GM19099 (cell line): ENCODE measurements around the gene ASMTL.

ENCODE experiments used
- POLR2A ChIP-seq: IDR thresholded peaks from 3 replicates; pipeline ENCODE4 v1.6.1; 2011; ENCODE audit warnings: low read depth; ENCODE audit not compliant: insufficient read length; ENCODE audit errors: extremely low read depth

The ASMTL gene

DNA sequence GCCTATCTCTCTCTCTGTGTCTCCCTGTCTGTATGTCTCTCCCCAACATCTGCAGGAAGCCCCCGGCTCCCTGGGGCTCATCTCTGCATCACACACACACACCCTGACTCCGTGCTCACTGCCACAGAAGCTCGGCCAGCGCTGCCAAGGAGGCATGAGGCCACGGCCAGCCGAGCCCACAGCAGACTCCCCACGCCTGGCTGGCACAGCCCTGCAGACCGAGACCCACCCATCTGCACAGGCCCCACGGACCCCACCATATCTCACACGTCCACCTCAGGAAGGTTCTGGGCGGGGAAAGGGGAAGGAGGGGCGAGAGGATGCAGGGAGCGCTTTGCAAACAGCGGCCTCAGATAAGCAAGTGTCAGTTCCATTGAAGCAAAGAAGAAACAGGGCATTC is 32.3 kb downstream of the ASMTL start:
- TF ChIP-seq POLR2A, result no peak

DNA sequence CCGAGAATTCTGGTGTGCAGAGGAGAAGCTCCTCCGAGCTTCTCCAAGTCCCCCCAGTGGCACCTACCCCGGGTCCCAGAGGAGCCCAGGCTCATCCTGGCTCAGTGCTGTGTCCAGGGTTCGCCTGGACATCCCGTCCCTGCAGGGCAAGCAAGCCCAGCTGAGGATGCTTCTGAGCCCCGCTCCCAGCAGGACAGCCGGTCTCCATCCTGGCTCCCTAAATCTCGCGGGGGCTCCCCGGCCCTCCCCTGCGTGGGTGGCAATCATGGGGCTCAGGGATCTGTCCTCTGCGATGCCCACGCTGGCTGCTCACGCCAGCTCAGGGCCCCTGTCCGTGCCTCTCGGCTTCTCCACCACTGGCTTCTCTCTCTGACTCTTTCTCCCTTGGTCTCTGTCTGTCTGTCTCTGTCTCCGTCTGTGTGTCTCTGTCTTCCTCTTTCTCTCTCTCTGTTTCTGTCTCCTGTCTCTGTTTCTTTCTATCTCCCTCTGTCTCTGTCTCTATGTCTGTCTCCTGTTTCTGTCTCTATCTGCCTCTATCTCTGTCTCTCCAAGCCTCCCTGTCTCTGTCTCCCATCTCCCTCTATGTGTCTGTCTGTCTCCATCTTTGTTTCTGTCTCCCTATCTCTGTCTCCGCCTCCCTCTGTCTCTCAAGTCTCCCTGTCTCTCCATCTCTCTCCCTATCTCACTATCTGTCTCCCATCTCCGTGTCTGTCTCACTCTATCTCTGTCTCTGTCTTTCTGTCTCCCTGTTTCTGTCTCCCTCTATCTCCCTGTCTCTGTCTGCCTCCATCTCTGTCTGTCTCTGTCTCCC is 33.0 kb downstream of the ASMTL start:
- peak; percentile 24 for TF ChIP-seq POLR2A

- TF ChIP-seq POLR2A, result no peak
Observed at GRCh38 chrX:1418901-1419544, 33.7 kb downstream of the ASMTL start.

DNA sequence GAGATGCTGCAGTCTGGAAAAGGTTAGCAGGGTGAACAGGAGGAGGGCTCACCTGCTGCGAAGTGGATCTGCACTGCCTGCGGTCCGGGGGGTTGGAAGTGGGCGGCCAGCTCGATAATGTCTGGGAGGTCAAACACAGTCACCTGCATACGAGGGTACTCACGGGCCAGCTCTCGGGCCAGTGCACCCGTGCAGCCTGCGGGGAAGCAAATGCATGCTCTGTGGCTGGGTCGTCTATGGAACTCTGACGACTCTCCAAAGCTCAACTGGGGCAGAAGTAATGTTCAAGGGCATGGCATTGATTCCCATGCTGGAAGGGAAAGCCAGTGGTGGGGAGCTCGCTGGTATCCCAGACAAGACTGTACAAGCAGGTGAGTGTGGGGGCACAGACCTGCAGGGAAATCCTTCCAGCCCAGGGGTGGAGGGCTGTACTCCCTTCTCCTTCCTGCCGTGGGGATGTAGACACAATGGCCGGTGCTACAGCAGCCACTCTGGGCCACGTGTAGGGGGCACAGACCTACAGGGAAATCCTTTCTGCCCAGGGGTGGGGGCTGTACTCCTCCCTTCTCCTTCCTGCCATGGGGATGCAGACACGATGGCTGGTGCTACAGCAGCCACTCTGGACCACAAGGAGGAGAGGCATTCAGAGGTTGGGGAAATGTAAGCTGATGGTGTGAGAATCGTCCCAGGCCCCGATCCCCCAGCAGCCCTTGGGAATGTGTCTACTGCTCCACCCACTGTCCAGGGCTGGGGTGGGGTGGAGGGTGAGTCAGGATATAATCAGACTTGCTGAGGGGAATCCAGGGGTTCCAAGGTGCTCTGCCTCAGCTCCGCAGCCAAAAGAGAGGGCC is 34.6 kb downstream of the ASMTL start:
- no peak for TF ChIP-seq POLR2A

GRCh38 chrX:1416965-1417760 is 35.5 kb downstream of the ASMTL start:
- no peak for TF ChIP-seq POLR2A

GRCh38 chrX:1416327-1416784 is 36.4 kb downstream of the ASMTL start:
- TF ChIP-seq POLR2A, result no peak

- no peak for TF ChIP-seq POLR2A
Observed at GRCh38 chrX:1412551-1413161, 40.1 kb downstream of the ASMTL start.

- no peak for TF ChIP-seq POLR2A
Observed at GRCh38 chrX:1411326-1411725, 41.4 kb downstream of the ASMTL start.

DNA sequence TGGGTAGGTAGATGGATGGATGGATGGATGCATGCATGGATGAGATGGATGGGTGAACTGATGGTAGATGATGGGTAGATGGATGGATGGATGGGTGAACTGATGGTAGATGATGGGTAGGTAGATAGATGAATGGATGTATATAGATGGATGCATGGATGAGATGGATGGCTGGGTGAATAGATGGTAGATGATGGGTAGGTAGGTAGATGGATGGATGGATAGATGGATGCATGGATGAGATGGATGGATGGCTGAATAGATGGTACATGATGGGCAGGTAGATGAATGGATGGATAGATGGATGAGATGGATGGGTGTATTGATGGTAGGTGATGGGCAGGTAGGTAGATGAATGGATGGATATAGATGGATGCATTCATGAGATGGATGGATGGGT is 45.7 kb downstream of the ASMTL start:
- TF ChIP-seq POLR2A, result no peak

DNA sequence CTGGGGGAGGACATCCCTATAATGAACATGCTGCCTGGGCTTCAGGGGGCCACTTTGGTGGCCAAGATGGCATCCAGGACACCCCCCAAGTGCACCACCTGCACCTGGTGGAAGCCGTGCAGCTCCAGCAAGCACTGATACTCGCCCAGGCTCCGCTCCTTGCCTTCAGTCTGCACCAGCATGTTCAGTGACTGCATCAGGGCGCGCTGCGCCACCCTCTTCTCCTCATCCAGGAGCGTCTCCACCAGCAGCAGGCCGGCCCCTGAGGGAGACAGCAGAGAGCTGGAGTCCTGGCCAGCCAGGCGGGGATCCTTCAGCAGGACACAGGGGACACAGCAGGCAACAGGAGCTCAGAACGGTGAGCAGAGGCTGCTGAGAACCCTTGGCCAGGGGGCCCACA is 49.5 kb downstream of the ASMTL start:
- TF ChIP-seq POLR2A, result no peak

- TF ChIP-seq POLR2A, result no peak
Observed at GRCh38 chrX:1401611-1402430, 50.9 kb downstream of the ASMTL start.

DNA sequence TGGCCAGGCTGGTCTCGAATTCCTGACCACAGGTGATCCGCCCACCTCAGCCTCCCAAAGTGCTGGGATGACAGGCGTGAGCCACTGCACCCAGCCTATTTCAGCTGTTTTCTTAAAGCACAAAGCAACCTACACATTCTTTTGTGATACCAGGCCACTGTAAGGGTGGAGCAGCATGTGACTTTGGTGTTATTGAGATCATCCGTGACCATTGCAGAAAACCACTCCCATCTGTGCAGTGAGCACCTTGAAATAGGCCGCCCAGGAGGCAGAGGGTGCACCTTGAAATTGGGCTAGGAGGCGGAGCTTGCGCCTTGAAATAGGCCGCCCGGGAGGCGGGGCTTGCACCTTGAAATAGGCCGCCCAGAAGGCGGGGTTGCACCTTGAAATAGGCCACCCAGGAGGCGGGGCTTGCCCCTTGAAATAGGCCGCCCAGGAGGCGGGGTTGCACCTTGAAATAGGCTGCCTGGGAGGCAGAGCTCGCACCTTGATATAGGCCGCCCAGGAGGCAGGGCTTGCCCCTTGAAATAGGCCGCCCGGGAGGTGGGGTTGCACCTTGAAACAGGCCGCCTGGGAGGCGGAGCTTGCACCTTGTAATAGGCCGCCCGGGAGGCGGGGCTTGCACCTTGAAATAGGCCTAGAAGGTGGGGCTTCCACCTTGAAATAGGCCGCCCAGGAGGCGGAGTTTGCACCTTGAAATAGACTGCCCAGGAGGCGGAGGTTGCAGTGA is 51.8 kb downstream of the ASMTL start:
- no peak for TF ChIP-seq POLR2A

DNA sequence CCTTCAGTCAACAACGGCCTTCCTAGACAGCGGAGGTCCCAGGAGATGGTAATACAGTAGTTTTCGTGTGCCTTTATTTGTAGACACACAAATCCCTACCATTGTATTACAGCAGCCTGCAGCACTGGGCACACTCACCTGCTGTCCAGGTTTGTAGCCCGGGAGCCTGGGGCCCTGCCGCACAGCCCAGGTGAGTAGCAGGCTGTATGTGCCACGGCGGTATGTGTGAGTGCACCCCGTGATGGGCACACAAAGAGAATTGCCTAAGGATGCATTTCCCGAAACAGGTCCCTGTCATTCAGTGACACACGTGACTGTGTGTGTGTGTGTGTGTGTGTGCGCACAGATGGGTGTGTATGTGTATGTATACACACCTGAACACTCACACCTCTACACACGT is 52.7 kb downstream of the ASMTL start:
- TF ChIP-seq POLR2A, result no peak
